SK-N-SH (cell line): ENCODE data around the gene RUNDC3A. TPM values are rescaled to one million over a fixed set of nuclear protein-coding genes. Genes with fewer than 3 reads are reported as not detected.

Source experiments
- CTCF ChIA-PET: fragments of 300-600, 350-600 bp; formaldehyde crosslinking; extraction: SDS; loops from one replicate; lab custom pipeline; 2021; lab: Yijun Ruan, JAX
- POLR2A ChIA-PET: fragments of 350-600 bp; sonication (Branson Sonifier 250); formaldehyde crosslinking; extraction: SDS; loops from one replicate; lab custom pipeline; 2020; ENCODE audit warnings: antibody characterized with exemption, inconsistent platforms; lab: Yijun Ruan, JAX
- DNase-seq: peaks from one replicate; pipeline ENCODE4 v3.0.0; 2012
- H2AFZ ChIP-seq: fragments of 200-600 bp; sonication (generic); 2 replicates; pipeline ENCODE4 v1.8.1; 2016; ENCODE audit warnings: antibody characterized with exemption, mild to moderate bottlenecking, low read depth
- H3F3A ChIP-seq: fragments of 200-600 bp; sonication (generic); replicated peaks from 2 replicates; pipeline ENCODE3; 2016; ENCODE audit warnings: antibody characterized with exemption, mild to moderate bottlenecking; ENCODE audit not compliant: insufficient read depth
- H3K27ac ChIP-seq, 2 experiments: fragments of 200-500 bp in 1 of 2; fragments of 200-600 bp in 1 of 2; sonication (Bioruptor generic) in 1 of 2; sonication (generic), shearing (Covaris generic) in 1 of 2; 2 replicates each; pipeline versions ENCODE4 v1.5.1 to v1.6.1; 2014 to 2016; ENCODE audit warnings: low read depth in 2 of 2, inconsistent platforms in 1 of 2, low read length in 1 of 2, mild to moderate bottlenecking in 1 of 2, mixed read lengths in 1 of 2
- H3K27me3 ChIP-seq: fragments of 200-600 bp; sonication (generic), shearing (Covaris generic); 2 replicates; pipeline ENCODE4 v1.6.1; 2016; ENCODE audit warnings: mixed run types; ENCODE audit not compliant: insufficient read depth
- H3K36me3 ChIP-seq, 2 experiments: fragments of 200-500 bp in 1 of 2; fragments of 200-600 bp in 1 of 2; sonication (Bioruptor generic) in 1 of 2; sonication (generic) in 1 of 2; replicated peaks in 1 of 2; 2 replicates each; pipeline versions ENCODE3 to v1.5.1; 2014 to 2016; ENCODE audit warnings: low read length in 1 of 2, mild to moderate bottlenecking in 1 of 2; ENCODE audit not compliant: insufficient read depth in 2 of 2, control insufficient read depth in 1 of 2
- H3K4me1 ChIP-seq, 2 experiments: fragments of 200-500 bp in 1 of 2; fragments of 200-600 bp in 1 of 2; sonication (Bioruptor generic) in 1 of 2; sonication (generic), shearing (Covaris generic) in 1 of 2; 2 replicates each; pipeline versions ENCODE4 v1.5.1 to v1.6.1; 2014 to 2016; ENCODE audit warnings: low read depth in 1 of 2, low read length in 1 of 2, mixed run types in 1 of 2; ENCODE audit not compliant: insufficient read depth in 2 of 2, control insufficient read depth in 1 of 2
- H3K4me2 ChIP-seq: fragments of 200-600 bp; sonication (generic), shearing (Covaris generic); 2 replicates; pipeline ENCODE4 v1.6.1; 2017; ENCODE audit warnings: mixed run types
- H3K4me3 ChIP-seq, 2 experiments: fragments of 200-500 bp in 1 of 2; fragments of 200-600 bp in 1 of 2; sonication (Bioruptor generic) in 1 of 2; sonication (generic), shearing (Covaris generic) in 1 of 2; 2 replicates each; pipeline versions ENCODE4 v1.5.1 to v1.8.1; 2014 to 2016; ENCODE audit warnings: low read depth in 2 of 2, inconsistent platforms in 1 of 2, low read length in 1 of 2, mild to moderate bottlenecking in 1 of 2, mixed read lengths in 1 of 2, moderate library complexity in 1 of 2
- H3K79me2 ChIP-seq: fragments of 200-600 bp; sonication (generic); 2 replicates; pipeline ENCODE4 v1.8.1; 2017; ENCODE audit warnings: mild to moderate bottlenecking; ENCODE audit not compliant: insufficient read depth
- H3K9ac ChIP-seq: fragments of 200-600 bp; sonication (generic); 2 replicates; pipeline ENCODE4 v1.6.1; 2017; ENCODE audit warnings: mixed run types
- H3K9me2 ChIP-seq: fragments of 200-600 bp; sonication (generic); 2 replicates; pipeline ENCODE4 v1.6.1; 2017; ENCODE audit warnings: mixed run types
- H3K9me3 ChIP-seq: fragments of 200-600 bp; sonication (generic); 2 replicates; pipeline ENCODE4 v1.6.1; 2017; ENCODE audit warnings: mixed run types, mild to moderate bottlenecking, moderate library complexity
- H4K20me1 ChIP-seq: fragments of 200-600 bp; sonication (generic); 2 replicates; pipeline ENCODE4 v1.6.1; 2017; ENCODE audit warnings: mild to moderate bottlenecking, mixed run types; ENCODE audit not compliant: insufficient read depth
- CTCF ChIP-seq: fragments of 200-600 bp; sonication (generic); IDR thresholded peaks from 2 replicates; pipeline ENCODE4 v1.6.1; 2017; ENCODE audit warnings: antibody characterized with exemption, mild to moderate bottlenecking, moderate library complexity
- EP300 ChIP-seq, 2 experiments: IDR thresholded peaks; 2 replicates each; pipeline versions ENCODE4 v1.4.0 to v1.6.1; 2012; ENCODE audit warnings: borderline replicate concordance in 1 of 2, low read depth in 1 of 2, low read length in 1 of 2
- EZH2phosphoT487 ChIP-seq: fragments of 200-600 bp; sonication (generic); IDR thresholded peaks from 2 replicates; pipeline ENCODE4 v1.6.1; 2017; ENCODE audit warnings: low read depth, mixed run types, mild to moderate bottlenecking, antibody characterized with exemption, moderate library complexity, borderline replicate concordance
- FOXJ3 ChIP-seq: sonication (generic); formaldehyde crosslinking; IDR thresholded peaks from 2 replicates; pipeline ENCODE4 v1.5.1; 2020; ENCODE audit warnings: mild to moderate bottlenecking, missing genetic modification reagents
- FOXM1 ChIP-seq: IDR thresholded peaks from 2 replicates; pipeline ENCODE4 v1.4.0; 2012; ENCODE audit warnings: low read depth, mild to moderate bottlenecking
- GABPA ChIP-seq: IDR thresholded peaks from 2 replicates; pipeline ENCODE4 v1.4.0; 2012; ENCODE audit warnings: low read depth, mild to moderate bottlenecking
- IRF3 ChIP-seq: fragments of 150-350 bp; IDR thresholded peaks from 2 replicates; pipeline ENCODE4 v1.6.1; 2016; ENCODE audit warnings: mild to moderate bottlenecking, low read depth, low read length
- MAX ChIP-seq: IDR thresholded peaks from 2 replicates; pipeline ENCODE4 v1.4.0; 2012; ENCODE audit warnings: low read depth
- MXI1 ChIP-seq: IDR thresholded peaks from 2 replicates; pipeline ENCODE4 v1.6.1; 2012; ENCODE audit warnings: mild to moderate bottlenecking, low read depth, low read length, improper control_type of control experiment
- NRF1 ChIP-seq: IDR thresholded peaks from 2 replicates; pipeline ENCODE4 v1.6.1; 2012; ENCODE audit warnings: low read depth, mild to moderate bottlenecking, low read length
- RAD21 ChIP-seq: IDR thresholded peaks from 2 replicates; pipeline ENCODE4 v1.6.1; 2012; ENCODE audit warnings: mild to moderate bottlenecking, low read length
- RFX5 ChIP-seq: IDR thresholded peaks from 2 replicates; pipeline ENCODE4 v1.6.1; 2012; ENCODE audit warnings: mild to moderate bottlenecking, improper control_type of control experiment, low read length
- RXRA ChIP-seq: IDR thresholded peaks from 2 replicates; pipeline ENCODE4 v1.4.0; 2012; ENCODE audit warnings: low read depth, mild to moderate bottlenecking, borderline replicate concordance
- SMC3 ChIP-seq: IDR thresholded peaks from 2 replicates; pipeline ENCODE4 v1.6.1; 2012; ENCODE audit warnings: low read depth, low read length, improper control_type of control experiment
- TAF1 ChIP-seq: IDR thresholded peaks from 2 replicates; pipeline ENCODE4 v1.6.1; 2012; ENCODE audit warnings: low read depth, mild to moderate bottlenecking, low read length, moderate library complexity, borderline replicate concordance
- TCF12 ChIP-seq: IDR thresholded peaks from 2 replicates; pipeline ENCODE4 v1.4.0; 2012
- USF1 ChIP-seq: IDR thresholded peaks from 2 replicates; pipeline ENCODE4 v1.4.0; 2012; ENCODE audit warnings: low read depth, borderline replicate concordance
- USF2 ChIP-seq: fragments of 150-350 bp; IDR thresholded peaks from 2 replicates; pipeline ENCODE4 v1.6.1; 2017; ENCODE audit warnings: antibody characterized with exemption, low read length, low read depth, borderline replicate concordance
- ZBTB33 ChIP-seq: IDR thresholded peaks from 2 replicates; pipeline ENCODE4 v1.4.0; 2012; ENCODE audit warnings: low read depth, borderline replicate concordance
- WGBS: methylation state at CpG from one replicate; pipeline ENCODE4 v1.1.6; 2017; ENCODE audit warnings: low lambda C conversion rate; 5-methylcytosine and 5-hydroxymethylcytosine counted together
- polyA plus RNA-seq, 3 experiments: library from polyadenylated mRNA; depleted of rRNA; stranded (reverse); fragments of >200 nt; gene quantifications; 2 replicates each; pipeline ENCODE4 v1.2.3, GENCODE V29; 2012

The RUNDC3A gene
- polyA plus RNA-seq, 1 of the 3 experiments (the other 2 are of a cell fraction), result 8.9 TPM

GRCh38 chr17:44348988-44349364 lies 40.6 kb downstream of the RUNDC3A start:
- Histone ChIP-seq H2AFZ (no peak overlapping the region), H3K27me3 (no peaks in the 10 kb centered on the region), H3K9me3 (no peaks in the 10 kb centered on the region), H3K36me3 (peaks cover 0 to 35% of the 10 kb centered on the region in 2 experiments), H3K9me2 (no peaks in the 10 kb centered on the region), H3K4me3 (no peak overlapping the region), H3K9ac (no peak overlapping the region), H3K79me2 (peaks cover 21% of the 10 kb centered on the region), H3K4me2 (no peak overlapping the region), H4K20me1 (peaks cover 7% of the 10 kb centered on the region; the same call in 1 of the 2 replicates), H3K4me1 (peaks cover 0 to 13% of the 10 kb centered on the region in 2 experiments; a peak in 1 of 4 replicates), H3F3A (no peaks in the 10 kb centered on the region), H3K27ac (no peak overlapping the region)
- ChIA-PET CTCF (interaction anchor here (2.8 to 5.4 kb wide), 4 partner anchors 12 to 145 kb away, joined by 15 to 85 read pairs (median 22); partner anchors contain the start of gene FAM171A2), POLR2A (no interaction called here)
- 80% methylated on average over 1 of the region's 6 CpGs for WGBS
- TF ChIP-seq RFX5 (no peak), USF1 (no peak), CTCF (no peak), MXI1 (no peak), RAD21 (no peak), EP300 (IDR thresholded peaks at IDR 0.05; ENCODE audit: borderline replicate concordance in 1 of 2, low read depth in 1 of 2, low read length in 1 of 2) (no peak), FOXM1 (no peak), SMC3 (no peak), TCF12 (no peak), EZH2phosphoT487 (no peak), TAF1 (no peak), GABPA (no peak), IRF3 (no peak)
- no peak for DNase-seq

GRCh38 chr17:44349553-44350070 lies 41.2 kb downstream of the RUNDC3A start:
- H3K9ac ChIP-seq, result no peak overlapping the region
- H3K4me1 ChIP-seq, result peaks cover 0 to 9% of the 10 kb centered on the region in 2 experiments; a peak in 1 of 4 replicates
- peaks cover 0 to 35% of the 10 kb centered on the region in 2 experiments for H3K36me3 ChIP-seq
- no peak overlapping the region for H2AFZ ChIP-seq
- H3K9me3 ChIP-seq, result no peaks in the 10 kb centered on the region
- no peaks in the 10 kb centered on the region for H3K27me3 ChIP-seq
- no peaks in the 10 kb centered on the region for H3F3A ChIP-seq
- ChIA-PET CTCF (interaction anchor here (0.8 to 5.4 kb wide), 15 partner anchors 8 to 164 kb away, joined by 3 to 85 read pairs (median 8); partner anchors contain the start of genes FAM171A2, GPATCH8 and TMUB2), POLR2A (no interaction called here)
- H3K9me2 ChIP-seq, result no peaks in the 10 kb centered on the region
- WGBS, result 87% methylated on average over 10 of the region's 12 CpGs
- peaks cover 21% of the 10 kb centered on the region for H3K79me2 ChIP-seq
- no peak overlapping the region for H3K4me3 ChIP-seq
- peaks cover 7% of the 10 kb centered on the region; the same call in 1 of the 2 replicates for H4K20me1 ChIP-seq
- no peak for DNase-seq
- no peak overlapping the region for H3K4me2 ChIP-seq
- TF ChIP-seq ZBTB33 (no peak), EZH2phosphoT487 (no peak), NRF1 (no peak), TCF12 (no peak), RXRA (no peak), USF2 (no peak), FOXJ3 (CRISPR knock-in tag) (no peak), USF1 (no peak), EP300 (IDR thresholded peaks at IDR 0.05; ENCODE audit: borderline replicate concordance in 1 of 2, low read depth in 1 of 2, low read length in 1 of 2) (no peak), MAX (no peak)
- no peak overlapping the region for H3K27ac ChIP-seq
